DLD1 (cell line): ENCODE measurements around the gene UNC119.

Source experiments
- in situ Hi-C: cut with HindIII; loops from 2 replicates; pipeline ENCODE4 v1.10.0; 2017; ENCODE audit warnings: low sequenced_read_pairs

Gene UNC119

DNA sequence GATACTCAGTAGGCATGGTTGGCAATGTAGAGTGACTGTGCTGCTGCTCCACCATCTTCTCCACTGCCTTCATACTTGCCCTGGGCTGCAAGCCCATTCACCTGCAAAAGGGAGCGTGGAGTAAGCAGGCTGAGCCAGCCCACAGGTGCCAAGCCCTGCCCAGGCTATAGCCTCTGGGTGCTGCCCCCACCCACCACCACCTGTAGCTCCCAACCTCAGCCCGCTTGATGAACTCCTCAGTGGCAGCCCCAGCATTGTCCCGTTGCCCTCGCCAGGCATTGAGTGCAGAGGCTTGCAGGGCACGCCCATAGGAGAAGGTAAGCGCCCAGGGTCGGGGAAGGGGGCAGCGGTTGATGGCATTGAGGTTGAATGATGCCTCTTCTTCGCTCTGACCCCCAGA is 21.1 kb upstream of the UNC119 start:
- in situ Hi-C loops: no loop called here

DNA sequence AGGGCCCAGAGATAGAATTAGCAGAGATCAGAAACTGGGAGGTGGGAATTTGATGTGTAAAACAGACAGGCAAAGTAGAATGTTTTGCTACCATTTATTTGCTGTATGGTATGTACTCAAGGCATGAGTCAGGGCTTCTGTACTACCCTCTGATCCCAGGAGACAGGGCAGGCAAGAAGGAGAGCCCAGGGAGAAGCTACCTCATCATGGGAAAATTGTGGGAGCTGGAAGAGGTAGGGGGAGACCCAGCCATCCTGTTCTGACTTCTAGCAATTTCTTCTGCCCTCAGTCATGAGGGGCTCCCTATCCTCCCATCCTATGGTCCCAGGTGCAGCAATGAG is 20.6 kb upstream of the UNC119 start:
- in situ Hi-C loops: no loop called here

DNA sequence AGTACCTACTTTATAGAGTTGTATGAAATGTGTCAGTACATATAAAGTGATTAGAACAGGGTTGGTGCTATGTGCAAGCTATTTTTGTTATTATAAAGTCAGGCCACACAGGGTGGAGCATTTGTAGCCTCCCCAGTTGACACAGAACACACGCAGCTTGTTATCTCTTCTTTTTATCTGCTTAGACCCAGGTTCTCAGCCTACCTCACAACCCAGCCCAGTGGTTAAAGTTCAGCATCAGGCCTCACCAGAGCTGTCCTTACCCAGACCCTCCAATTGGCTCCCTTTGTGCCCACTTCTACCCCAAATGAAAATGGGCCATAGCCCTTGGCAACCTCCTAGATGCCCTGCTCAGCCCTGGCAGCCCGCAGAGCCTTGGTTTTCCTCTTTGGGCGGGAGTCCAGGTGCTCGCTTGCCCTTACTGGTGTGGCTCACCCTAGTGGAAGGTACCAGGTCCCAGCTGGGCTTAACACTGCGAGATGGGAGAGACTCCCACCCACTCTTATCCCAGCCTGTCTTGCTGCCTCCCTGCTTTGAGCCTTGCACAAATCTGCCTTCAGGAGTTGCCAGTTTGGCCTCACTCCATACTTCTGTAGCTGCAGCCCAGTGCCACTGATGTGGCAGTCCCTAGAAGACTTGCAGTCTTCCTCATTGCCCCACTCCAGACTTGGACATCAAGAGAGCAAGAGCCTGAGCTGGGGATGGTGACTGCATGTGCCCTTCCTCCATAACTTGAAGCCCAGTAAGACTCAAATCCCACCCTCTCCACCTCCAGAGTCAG is 20.0 kb upstream of the UNC119 start:
- in situ Hi-C loops: no loop called here

DNA sequence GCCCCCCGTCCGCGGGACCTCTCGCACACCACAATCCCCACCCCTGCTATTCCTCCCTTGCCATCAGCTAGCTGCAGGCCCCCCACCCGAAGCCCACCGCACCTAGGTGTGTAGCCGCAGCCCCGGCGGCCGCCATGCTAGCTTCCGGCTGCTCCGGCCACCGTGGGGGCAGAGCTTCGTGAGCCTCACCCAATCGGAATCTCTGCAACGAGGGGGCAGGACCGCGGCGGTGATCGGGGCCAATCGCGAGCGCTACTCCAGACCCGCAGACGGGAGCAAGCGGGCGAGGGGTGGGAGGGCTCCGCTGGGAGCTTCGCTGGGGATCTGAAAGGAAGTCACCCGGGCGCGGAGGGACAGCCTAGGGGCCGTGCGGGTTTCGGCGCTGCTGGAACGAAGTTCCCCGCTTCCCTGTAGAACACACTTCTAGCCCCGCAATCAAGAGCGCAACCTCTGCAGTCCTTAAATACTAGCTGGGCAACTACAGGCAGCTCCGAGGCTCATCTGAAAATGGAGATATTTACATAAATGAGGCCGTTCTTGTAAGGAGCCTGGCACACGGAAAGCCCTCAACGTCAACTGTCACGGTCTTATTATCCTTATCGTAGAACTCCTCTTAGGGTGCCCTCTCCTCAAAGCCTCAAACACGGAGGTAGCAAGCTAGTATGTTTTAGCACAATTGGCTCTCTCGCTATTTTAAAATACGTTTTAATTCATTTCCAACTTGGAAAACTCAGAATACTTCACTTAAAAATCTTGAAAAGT is 19.1 kb upstream of the UNC119 start, which contains the start of gene PIGS:
Gene PIGS, minus strand, starts transcription at position 164 of the 762 bp plus-strand sequence. Its CDS starts 28 bp downstream, at position 136.
- in situ Hi-C loops: no loop called here

DNA sequence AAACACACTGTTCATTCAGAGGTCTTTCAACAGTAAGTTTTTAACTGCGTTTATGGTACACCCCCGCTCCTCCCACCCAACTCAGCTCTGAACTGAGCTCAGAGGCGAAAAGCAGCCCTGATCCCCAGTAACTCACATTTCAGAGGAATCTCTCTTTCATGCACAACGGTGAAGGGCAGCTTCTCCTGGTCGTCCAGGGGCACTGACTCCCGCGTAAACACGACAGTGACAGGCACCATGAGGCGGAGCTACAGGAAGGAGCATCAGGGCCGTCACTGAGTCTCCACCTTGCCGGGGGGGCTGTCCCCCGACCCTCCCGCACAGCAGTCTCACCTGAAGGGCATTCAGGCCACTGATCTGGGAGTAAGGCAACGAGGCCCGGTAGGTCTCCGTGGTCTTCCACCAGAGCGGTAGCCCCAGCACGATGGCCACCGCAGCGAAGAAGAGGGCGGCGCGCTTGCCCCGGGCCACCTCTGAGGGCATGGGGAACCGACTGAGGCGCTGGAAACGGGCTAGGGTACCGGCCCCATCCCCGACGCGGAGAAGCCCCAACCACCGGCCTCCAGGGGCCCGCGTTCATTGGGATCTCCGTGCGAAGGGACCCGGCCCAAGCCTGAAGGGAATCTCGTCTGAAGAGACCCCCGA is 18.4 kb upstream of the UNC119 start:
- in situ Hi-C loops: no loop called here

DNA sequence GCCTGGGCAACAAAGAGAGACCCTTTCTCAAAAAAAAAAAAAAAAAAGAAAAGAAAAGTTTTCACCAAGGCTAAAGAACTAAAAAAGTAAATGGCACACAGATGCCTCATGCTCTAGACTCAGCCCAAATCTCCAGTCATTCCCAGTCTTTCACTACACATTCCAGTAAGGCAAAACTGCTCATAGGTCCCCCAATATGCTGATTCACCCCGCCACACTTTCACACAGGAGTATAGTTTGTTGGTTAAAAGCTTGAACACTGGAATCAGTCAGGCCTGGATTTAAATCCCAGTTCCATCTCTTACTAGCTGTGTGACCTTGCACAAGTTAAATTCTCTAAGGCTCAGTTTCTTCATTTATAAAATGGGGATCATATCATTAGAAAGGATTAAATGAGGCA is 17.0 kb upstream of the UNC119 start:
- in situ Hi-C loops: no loop called here

DNA sequence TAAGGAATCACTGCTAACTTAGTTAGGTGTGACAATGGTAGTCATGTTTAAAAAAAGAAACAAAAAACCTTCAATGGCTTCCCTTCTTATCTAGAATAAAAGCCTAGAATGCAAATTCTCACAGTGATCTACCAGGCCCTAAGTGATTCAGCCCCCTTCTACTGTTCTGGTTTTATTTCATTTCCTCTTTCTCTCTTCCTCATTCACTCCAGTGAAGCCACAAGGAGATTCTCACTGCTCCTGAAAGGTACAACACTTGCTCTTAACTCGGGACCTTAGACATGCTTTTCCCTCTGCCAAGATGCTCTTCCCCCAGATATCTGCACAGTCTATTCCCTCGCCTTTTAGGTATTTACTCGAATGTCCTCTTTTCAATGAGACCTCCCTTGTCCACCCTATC is 15.2 kb upstream of the UNC119 start:
- in situ Hi-C loops: no loop called here

DNA sequence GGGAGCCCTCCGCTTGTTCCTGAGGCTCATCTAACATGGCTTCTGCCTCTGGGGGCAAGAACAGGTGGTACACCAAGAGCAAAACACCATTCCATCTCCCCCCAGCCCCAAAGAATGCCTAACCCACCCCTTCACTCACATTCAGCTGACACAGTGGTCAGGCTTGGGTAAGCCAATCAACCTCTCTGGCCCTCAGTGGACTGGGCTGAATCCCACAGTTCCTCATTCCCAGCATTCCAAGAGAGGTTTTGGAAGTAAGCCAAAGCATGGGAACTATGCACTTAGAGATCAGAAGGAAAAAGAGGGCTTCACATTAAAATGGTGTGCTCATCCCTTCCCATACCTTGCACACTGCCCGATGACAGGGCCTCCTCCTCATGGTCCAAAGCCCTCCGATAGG is 11.1 kb upstream of the UNC119 start:
- in situ Hi-C loops: no loop called here

DNA sequence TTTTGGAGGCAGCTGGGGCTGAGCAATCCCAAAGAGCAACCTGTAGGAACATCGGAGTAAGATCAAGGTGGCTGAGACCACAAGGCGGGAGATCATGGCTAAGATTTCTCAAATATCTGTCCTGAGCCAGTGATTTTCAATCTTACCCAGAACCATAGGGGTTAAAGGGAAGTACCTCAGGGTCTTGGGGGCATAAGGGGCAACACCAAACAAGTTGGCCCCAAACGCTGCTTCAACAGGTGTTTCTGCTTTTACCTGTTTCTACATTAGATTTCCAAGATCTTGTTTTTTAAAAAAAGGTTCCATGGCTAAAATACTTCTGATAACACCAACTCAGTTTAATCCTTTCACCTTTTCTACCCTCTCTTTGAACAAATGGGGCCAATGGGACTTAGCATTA is 2.6 kb upstream of the UNC119 start:
- in situ Hi-C loops: no loop called here

DNA sequence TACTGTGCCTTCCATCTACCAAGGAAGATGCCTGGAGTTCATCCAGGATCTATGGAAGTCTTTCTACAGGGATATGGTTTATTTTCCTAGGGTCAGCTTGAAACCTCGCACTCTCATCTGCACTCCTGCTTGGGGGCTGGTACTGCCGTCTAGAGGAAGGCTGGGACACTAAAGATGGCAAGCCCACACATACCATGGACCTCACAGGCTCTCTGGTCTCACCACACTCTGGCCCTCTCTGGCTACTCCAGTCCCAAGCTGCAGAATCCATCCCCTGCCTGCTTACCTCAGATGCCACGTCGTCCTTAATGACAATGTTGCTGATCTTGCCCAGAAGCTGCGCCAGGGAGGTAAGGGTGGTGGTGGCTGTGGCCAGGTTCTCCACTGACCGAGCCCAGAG is 2.1 kb upstream of the UNC119 start:
- in situ Hi-C loops: no loop called here

DNA sequence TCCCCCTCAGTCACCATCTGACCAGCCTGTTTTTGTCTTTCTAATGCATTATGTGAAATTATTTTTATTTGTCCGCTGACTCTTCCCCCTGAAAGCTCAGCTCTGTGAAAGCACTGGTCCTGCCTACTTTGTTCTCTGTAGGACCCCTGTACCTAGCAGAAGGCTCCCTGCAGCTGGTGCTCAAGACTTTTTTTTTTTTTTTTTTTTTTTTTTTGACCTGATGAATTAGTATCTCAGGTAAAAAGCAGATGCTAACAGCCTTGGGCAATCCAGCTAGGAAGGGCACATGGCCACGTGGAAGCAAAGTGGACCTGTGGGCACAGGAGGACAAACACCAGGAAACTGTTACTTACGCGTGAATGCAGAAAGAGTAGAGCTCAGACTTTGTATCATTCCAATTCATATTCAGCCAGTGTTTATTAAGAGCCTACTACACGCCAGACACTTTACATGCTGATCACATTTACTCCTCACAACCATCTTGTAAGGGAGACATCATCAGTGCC is 629 bp upstream of the UNC119 start:
- in situ Hi-C loops: no loop called here

DNA sequence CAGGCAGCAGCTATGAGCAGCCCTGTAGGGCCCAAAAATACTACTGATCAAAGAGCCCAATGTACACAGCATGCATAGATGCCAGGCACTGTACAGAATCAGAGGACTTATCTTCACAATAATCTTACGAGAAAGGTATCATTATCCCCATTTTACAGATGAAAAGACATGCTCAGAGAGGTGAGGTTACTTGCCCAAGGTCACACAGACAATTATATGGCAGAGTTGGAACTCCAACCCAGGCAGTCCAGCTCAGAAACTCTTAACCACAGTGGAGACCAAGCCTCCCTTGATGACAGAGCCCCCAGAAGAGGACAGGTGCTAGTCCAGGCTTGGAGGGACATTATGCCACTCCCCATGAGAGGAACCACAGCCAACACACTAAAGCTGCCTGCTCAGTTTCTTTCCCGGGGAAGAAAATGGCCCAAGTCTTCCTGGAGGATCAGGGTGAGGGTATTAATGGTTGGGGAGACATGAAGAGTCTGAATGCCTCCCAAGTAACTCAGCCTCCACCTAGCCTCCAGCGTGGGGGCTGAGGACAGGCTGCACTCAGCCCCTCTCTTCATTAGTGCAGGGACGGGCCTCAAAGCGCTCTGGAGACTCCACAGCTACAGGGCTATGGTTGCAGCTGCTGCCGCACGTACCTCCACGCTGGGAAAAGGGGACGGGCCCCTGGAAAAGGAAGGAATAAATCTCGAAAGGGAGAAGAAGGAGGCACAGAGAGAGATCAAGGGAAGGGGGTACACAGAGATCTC is 826 bp downstream of the UNC119 start:
- in situ Hi-C loops: no loop called here

DNA sequence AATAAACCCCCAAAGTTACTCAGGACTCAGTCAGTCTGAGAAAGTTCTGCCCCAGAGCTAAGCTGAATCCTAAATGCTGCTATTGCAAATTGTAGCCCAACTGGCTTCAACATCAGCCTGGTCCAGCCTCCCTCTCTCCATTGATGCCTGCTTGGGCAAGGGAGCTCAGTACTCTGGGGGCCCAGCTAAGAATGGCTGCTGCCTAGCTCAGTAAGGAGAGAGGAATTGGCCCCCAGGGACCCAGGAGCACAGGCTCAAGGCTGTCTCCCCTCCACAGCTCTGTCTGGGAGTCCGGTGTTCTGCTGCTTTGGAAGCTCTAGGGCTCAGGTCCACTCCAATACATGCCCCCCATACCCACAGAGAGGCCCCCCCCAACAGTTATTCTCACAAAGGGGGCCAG is 1.6 kb downstream of the UNC119 start:
- in situ Hi-C loops: no loop called here

DNA sequence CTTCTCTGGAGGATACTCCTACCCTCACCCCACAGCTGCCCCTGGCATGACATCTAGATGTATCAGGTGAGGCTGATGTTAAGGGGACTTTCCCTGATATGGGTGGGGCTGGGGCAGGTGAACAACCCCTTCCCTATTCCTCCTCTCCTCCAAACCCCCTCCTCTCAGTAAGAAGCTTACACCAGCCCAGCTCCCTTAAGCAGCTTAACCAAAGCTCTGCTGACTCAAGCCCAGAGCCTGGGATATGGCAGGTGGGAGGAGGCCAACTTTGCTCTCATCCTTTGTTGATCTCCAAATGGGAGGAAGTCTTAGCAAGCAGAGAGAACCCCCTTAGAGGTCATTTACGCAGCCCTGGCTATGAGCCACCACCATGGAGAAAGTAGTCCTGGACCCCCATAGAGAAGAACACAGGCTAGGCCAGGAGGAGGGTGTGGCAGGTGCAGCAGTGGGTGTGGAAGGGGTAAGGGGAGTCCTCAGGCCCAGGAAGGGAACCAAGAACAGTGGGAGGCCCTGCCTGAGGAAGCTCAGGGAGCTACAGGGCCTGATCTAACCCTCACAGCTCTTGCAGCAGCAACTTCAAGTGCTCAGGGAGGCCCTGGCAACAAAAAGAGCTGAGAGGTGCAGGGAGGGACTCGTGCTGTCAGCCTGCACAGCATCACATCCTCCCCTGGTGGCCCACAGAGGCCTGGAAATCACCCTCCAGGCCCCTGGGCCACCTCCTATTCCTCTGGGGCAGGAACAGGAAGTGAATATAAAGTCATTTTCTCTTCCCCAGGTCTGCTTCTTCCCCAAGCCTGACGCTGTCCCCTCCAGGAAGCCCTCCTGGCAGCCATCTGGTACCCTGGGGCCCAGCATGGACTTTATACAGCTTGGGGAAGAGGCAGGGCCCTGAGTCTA is 2.9 kb downstream of the UNC119 start:
- in situ Hi-C loops: loop anchor here (5.0 kb wide), 2 partner anchors 43 to 52 kb away; no protein-coding TSS in a partner anchor

DNA sequence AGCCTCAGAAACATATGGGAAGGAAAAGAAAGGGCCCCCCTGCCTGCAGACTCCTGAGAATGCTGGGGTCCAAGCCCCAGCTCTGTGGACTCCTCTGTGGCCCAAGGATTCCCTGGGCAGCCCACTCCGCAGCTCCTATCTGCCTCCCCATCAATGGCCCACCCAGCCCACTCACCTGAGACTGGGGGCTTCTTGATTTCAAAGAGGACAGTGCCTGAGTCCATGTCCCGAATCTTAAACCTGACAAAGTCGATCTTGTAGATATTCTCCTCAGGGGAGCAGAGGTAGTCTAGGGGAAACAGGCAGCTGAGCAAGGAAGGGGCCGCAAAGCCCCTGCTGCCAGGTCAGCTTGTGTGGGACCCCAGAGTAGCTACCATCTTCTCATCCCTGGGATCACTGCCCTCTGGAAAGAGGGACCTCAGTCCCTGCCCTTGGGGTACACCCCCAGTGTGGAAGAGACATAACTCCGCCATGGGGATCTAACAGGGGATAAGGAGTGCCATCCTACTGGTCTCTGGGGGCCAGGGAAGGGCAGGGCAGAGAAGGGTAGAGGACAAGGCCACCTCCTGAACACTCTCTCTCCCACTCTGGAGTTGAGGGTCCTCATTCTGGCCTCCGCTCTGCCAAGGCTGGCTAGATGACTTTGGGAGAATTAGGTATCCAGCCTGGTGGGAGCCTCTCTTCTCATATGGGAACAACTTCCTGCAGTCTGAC is 3.9 kb downstream of the UNC119 start:
- in situ Hi-C loops: loop anchor here (5.0 kb wide), 2 partner anchors 44 to 51 kb away; no protein-coding TSS in a partner anchor

DNA sequence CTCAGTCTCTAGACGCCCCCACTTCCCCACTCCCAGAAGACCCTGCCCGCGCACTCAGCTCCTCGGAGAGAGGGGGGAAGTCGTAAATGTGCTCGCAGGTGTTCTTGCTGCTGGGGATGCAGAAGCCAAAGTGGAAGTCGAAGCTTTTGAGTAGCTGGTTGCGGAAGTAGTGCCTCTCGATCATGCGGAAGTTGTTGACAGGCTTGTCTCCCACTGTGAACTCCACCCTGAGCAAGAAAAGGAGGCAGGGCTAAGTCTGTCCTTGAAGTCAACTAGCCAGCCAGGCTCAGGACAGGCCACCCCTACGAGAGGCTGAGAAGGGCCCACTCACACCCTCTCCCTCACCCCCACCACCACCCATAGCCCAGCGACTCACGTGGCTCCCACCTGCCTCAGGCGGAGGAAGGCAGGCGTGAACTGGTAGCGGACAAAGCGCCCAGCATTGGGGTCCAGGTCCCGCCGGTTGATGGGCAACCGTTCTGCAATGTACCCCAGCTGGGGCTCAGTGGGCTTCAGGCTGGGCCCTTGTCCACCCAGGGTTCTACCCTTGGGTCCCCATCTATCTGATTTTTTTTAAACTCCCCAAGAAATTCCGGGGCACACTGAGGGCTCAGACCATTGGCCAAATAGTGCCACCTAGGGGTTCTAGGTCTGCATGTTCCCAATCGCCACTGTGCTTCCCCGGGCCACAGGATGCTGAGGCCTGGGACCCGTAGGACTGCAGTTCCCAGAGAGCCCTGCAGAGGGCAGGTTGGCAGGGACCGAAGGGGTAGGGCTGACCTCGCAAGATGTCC is 4.6 kb downstream of the UNC119 start:
- in situ Hi-C loops: loop anchor here (5.0 kb wide), 2 partner anchors 44 to 51 kb away; no protein-coding TSS in a partner anchor

DNA sequence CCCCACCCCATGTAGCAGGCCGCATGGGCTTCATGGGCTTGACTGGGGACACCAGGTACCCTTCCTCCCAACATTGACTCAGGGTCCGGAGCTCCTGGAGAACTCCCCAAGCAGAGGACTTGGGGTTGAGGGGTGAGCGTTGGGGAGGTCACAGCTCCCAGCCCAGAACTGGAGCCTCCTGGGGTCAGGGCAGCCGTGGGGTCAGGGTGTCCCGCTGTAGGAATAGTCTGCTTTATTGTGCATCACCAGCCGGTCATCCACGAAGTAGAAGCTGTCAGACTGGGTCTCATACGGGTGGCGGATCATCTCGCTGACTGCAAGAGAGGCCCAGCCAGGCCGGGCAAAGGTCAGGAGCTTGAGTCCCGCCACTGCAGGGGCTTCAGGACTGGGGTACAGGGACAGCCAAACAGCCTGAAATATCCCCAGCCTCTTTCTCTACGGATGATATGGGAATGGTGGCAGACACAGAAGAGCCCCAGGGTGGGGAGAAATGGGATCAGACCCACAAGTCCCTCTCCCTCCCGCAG is 5.3 kb downstream of the UNC119 start:
- in situ Hi-C loops: loop anchor here (5.0 kb wide), 2 partner anchors 45 to 50 kb away; no protein-coding TSS in a partner anchor
